Ammon's horn (tissue), 1 donor: Measurements from ENCODE around the gene ATP8A1.
"Not testable (repeated sequence)": the region's sequence is repeated elsewhere in the genome, so short reads cannot be mapped to it uniquely, and the experiment has no call there.

Source experiments
- DNase-seq: peaks from one replicate; pipeline ENCODE4 v3.0.0-alpha.2; 2016; ENCODE audit warnings: low spot score

The ATP8A1 gene

DNA sequence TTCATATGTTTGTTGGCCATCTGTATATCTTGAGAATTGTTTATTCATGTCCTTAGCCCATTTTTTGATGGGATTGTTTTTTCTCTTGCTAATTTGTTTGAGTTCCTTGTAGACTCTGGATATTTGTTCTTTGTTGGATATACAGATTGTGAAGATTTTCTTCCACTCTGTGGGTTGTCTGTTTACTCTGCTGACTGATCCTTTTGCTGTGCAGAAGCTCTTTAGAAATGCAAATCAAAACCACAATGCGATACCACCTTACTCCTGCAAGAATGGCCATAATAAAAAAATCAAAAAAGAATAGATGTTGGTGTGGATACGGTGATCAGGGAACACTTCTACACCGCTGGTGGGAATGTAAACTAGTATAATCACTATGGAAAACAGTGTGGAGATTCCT, 189.1 kb downstream of the ATP8A1 start:
- DNase-seq: not testable (repeated sequence)

DNA sequence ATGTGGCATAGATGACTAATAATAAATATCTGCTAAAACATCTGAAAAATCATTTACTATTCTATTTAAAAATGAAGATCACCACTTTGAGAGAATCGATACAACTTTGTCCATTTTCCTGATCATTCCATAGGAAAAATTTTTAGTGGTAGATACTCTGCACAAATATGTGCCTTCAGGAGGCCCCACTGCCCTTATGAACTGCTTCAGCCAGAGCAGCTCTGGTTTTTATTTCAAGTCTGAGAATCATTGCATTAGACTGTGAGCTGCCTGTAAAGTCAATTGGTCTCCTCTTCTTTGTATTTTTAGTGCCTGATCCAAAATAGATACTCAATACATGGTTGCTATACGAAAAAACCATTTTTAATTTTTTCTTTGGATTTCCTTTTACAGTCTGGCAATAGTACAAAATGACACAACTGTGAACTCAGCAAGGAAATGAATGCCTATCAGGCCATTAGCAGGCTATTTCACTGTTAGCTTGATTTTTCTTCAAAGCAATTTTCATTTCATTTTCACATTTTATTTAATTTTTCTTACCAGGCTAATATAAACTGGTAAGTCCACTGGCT, 190.5 kb downstream of the ATP8A1 start:
- no peak for DNase-seq

DNA sequence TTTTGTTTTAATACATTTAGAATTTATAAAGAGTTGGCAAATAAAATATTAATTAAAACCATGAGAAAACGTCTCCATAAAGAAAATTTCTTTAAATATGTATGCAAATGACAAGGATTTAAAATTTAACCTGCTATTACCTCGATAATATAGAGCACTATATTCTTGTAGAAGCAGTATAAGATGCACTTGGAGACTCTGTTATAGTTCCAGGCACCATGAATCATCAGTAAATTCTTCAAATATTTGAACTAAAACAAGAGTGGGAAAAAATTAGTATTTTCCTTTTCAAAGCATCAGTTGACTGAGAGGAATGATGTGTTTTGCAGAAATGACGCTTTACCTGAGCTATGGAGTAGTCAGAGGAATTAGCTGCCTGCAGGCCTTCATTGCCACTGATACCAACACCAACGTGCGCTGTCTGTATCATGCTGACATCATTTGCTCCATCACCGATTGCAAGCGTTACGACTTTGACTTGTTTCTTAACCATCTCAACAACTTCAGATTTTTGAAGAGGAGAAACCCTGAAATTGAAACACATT, 192.3 kb downstream of the ATP8A1 start:
- DNase-seq: no peak

DNA sequence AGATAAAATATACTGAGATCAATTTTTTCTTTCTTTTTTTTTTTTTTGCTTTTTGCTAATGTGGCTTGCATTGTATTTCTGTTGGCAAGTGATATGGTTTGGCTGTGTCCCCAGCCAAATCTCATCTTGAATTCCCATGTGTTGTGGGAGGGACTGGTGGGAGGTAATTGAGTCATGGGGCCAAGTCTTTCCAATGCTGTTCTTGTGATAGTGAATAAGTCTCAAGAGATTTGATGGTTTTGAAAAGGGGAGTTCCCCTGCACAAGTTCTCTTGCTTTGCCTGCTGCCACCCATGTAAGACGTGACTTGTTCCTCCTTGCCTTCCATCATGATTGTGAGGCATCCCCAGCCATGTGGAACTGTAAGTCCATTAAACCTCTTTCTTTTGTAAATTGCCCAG, 195.7 kb downstream of the ATP8A1 start:
- peak; percentile 23 for DNase-seq

DNA sequence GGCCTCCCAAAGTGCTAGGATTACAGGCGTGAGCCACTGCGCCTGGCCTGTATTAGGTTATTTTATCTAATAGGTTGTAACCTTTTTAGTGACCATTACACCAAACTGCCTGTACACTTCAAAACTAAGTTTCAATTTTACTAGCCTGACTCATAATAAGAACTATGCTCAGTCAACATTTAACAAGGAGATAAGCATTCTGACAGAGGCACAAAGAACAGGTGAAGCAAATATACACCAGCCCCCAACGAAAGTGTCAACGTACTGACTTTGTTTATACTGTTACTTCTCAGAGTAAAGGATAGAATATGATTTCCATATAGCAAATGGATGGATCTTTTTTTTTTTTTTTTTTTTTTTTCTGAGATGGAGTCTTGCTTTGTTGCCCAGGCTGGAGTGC, 196.9 kb downstream of the ATP8A1 start:
- no peak for DNase-seq

DNA sequence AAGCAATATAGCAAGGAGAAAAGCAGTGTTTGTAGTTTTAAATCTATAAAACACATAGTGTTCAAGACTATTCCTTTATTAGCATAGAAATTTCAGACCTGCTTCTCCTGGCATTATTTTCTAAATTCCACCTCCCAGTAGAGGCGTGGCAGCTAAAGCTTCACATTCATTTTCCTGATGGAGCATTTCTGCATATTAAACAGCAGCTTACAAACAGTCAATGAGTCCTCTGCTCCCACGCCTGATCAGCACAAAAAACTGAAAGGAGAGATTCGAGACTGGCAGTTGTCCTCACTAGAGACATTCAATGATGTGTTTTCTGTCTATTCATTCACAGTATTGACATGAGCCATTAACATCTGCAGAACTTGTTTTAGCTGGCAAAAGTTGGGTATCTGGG, 198.2 kb downstream of the ATP8A1 start:
- peak; percentile 44 for DNase-seq

DNA sequence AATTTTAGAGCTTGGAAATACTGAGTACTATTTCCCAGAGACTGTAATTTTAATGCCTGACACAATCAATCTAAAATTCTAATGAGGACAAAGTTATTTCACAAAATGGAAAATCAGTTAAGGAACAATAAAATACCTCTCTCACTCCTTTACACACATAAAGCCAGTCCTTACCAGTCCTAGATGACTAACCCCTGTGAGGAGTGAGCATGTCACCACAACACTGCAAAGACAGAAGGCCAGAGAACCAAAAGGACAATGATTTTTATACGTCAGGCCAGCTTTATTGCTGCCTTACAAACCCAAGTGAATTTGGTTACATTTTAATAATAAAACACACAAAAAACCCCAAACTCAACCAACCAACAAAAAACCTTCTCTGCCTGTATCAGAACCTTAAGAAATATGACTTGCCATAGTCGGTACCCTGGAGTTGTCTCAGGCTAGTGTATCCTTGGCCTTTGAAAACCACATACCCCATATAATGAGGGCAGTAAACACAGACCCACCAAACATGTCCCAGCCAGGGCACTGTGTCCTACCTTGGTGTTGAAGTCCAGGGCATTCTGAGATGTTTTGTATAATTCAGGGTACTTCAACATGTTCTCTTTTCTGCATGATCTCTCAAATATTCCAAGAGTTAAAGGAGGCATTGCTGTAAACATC, 202.0 kb downstream of the ATP8A1 start:
- DNase-seq: no peak

DNA sequence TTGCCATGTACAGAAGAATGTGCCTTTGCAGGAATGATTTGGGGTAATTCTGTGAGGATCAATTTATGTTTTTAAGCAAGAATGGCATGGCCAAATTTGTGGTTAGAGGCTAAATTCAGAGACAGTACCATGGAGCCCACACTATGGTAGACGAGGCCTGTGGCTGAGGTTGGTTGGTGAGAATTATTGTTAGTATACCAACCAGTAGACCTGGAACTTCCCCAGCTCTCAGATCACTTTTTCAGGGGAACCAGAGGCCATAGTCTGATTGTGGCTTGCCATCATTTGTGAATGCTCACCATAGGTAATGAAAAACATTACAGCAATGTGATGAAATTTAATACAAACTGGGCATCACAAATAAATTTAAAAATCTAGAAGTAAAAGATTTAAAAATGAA, 203.3 kb downstream of the ATP8A1 start:
- no peak for DNase-seq

DNA sequence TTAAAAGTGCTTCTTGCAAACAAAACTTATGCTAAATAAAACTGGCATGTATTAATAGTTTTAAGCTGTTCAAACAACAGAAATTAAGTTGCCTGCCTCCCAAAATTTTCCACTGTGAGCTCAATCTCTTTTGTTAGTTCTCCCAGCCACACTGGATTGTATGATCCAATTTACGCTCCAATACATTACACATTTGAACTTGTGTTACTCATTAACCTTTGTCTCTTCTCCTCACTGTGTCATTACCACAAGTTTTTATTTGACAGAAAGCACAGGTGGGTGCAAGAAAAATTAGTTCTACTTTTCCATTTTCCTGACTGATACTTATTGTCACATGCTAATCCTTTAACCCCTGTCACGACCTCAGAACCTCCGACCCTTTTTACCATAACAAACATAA, 204.1 kb downstream of the ATP8A1 start:
- no peak for DNase-seq

DNA sequence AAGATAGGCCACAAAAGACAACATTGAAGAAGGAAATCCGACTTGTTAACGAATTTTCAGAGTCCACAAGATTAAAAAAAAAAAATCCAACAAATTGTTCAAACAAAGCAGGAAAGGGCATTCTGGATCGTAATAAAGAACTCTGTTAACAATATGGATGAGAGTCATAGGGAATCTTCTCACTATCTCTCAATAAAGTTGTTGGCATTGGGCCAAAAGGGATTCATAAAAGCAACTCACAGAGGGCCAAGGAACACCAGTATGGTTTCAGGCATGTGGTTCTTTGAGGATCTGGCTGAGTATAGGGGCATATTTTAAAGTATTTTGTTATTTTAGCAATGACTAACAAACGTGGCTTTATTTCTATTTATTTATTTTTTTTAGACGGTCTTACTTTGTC, 210.1 kb downstream of the ATP8A1 start:
- no peak for DNase-seq

DNA sequence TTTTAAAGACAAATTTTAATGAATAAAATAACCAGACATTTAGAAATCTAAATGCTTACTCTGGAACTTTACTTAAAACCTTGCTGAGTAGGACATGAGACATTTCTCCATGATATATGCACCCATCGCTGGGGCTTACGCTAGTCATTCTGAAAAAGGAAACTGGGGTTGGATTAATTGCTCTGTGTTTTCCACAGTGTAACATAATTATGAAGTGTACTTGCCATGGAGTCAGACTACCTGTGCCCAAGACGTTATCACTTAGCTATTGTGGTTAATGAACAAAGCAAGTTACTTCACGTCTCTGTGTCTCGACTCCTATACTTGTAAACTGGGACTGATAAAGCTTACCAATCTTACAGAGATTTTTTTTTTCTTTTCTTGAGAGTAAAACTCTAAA, 211.9 kb downstream of the ATP8A1 start:
- no peak for DNase-seq

DNA sequence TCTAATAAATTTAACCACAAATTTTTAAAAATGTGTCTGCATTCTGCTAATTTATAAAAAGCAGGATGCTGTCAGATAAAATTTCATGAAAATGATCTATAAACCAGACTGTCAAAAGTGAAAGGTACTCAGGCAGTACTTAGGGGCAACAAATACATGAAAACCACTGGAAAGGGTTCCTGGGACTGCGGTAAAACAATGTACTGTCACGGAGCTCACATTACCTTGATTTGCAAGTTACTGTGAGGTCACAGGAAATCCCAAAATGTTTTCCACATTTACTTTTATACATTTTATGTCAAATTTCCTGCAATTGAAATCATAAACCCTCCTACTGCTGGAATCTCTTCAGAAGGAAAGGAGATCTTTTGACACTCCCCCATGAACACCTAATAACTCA, 214.3 kb downstream of the ATP8A1 start:
- DNase-seq: no peak

DNA sequence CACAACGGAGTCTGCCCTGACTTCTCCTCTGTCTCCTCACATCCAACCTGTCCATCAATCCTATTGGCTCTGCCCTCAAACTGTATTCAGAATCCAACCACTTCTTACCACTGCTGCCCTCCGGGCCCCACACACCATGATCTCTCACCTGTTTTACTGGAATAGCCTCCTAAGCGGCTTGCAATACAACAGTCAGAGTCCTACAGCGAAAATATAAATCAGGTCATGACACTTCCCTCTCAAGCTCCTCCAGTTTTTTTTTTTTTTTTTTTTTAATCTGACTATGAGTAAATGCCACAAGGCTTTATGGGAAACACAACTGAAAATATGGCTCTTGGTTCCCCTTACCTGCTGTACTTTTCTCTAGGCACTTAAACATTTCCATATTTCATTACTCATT, 216.8 kb downstream of the ATP8A1 start:
- DNase-seq: no peak

DNA sequence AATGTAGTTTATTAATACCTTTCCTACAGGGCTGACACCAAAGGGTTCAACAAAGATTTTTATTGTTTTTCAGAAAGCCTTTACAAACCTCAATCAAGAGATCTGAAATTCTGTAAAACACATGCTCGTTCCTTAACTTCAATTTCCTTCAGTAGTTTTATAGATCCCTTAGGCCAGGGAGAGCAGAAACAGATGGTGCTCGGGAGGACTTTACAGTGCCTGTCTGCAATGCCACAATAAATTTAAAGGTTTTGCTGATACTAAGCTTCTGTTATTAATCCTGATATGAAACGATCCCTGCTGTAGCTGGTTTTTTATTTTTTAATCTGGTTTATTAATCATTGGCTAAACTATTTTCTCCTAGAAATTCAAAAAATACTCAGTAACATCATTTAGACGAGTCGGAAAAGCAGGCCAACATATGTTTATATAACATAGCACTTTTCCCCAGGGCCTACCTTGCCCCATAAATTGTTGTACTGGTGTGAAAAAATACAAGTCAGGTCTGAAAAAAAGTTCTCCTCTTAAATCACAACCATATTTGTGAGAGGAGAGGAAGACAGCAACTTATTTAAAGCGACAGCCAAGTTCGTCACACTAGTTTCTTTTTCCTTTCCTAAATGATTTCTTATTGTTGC, 219.9 kb downstream of the ATP8A1 start:
- DNase-seq: no peak

DNA sequence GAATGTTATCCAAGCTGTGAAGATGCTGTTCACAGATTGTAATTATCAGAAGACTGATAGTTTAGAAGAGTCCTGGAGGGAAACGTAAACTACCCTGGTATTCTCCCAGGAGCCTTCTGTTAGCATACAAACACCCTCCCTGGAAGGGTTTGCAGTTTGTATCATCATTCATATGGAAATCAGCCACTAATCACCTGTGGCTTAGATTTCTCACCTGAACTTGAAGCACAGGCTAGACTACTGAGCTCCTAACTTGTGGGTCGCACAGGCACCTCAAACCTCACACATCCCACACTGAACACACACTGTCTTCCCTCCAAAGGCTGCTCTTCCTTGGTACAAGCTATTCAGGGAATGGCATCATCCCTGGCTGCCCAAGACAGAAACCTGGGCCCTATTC, 228.9 kb downstream of the ATP8A1 start:
- DNase-seq: no peak

DNA sequence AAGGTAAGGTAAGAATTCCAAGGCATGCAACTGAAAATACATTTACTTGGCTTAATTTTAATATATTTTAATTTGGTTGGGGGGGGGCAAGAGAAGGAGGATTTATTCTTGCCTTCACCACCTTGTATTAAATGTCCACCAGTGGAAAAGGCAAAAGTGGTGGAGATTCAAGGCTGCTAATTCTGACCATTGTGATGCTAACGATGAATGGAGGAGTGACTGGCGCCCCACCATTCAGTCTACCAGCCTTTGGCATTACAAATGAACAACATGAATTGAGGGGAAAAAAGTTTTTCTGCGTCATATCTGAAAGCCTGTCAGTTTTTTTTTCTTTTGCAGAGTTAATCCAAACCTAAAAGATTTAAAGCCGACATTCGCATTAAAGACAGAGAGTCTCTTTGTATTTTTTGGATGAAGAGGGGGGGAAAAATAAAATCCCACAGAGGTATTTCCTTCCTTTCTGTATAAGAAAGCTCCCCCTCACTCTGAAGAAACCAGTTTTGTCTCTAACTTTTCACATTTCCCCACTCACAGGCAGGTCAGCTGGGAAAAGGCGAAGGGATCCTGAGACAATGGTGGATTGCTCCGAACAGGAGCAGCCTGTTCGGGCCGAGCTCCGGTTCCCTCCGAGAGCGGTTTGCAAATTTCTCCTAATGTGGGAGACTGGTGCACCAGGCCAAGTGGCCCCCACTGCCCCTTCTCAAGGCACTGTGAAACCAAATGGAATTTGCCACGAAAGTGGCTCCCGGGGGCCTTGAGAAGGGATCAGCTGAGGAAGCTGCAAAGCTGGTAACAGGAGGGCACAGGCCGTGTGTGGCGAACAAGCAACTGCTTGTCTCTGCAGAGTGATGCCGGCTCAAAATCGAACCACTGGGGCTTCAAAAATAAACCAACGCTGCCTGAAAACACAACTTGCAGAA, 231.5 kb downstream of the ATP8A1 start:
- no peak for DNase-seq

DNA sequence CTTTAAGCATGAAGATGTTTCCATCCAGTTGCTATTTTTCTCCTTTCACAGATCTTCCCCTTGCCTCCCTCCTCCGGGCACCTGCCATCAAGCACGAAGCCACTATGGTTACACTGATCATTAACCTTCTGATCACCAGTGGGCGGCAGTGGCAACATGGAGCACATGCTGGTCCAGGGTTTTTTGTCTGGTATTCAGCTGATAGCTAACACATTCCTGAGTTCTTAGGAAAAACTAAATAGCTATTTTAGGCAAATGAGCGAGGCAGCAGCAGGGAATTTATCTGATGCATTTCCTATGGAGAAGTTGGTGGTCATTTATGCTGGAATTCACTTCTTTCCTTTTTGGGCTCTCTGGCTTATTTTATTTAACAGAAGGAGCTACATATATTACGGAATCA, 236.8 kb downstream of the ATP8A1 start:
- DNase-seq: no peak

DNA sequence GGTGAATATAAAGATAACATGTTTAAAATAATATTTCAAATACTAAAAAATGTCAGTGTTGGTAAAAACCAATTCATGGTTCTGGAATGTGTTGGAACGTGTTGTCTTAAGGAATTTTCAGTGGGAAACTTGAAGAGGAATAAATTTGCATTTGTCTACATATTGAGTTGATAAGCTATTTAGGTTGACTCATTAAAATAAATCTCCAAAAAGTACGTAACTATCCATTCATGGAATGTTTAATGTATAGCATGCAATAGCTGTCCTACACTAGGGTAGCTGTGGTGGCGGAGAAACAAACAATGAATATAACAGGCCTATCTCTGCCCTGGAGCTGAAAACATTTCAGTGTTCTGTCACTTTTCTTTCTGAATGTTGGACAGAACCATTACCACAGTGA, 239.4 kb downstream of the ATP8A1 start:
- no peak for DNase-seq

DNA sequence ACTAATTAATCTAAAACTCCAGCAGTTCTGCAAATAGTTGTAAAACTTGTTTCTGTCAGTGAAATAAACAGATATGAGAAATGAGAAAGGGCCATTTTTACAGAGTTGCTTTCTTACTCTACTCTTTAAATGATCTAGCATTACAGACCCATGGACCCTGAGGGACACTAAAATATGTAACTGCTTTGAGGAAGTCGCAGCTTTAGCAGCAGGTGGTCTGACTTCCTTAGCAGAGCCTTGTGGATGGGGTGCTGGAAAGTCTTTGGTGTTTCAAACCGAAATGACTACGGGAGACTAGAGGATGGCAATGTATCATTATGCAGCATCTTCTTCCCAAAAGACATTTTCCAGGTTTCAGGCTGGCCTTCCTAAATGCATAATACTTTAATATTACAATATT, 240.9 kb downstream of the ATP8A1 start:
- no peak for DNase-seq

DNA sequence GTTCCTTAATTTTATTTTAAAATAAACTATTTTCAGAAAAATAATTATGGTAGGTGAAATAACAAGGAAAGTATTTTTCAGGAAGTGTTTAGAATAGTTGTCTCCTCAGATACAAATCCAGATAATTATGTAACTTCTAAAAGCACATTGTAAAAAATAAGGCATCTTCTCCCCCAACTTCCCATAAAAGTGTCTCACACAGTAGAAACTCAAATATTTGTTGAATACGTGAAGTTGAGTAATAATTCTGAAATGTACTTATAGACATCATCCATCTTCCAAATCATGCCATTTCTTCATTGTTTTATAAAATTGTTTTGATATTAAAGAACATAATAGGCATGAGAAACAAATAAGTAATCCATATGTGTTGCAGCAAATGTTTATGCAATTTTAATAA, 241.6 kb downstream of the ATP8A1 start:
- no peak for DNase-seq

DNA sequence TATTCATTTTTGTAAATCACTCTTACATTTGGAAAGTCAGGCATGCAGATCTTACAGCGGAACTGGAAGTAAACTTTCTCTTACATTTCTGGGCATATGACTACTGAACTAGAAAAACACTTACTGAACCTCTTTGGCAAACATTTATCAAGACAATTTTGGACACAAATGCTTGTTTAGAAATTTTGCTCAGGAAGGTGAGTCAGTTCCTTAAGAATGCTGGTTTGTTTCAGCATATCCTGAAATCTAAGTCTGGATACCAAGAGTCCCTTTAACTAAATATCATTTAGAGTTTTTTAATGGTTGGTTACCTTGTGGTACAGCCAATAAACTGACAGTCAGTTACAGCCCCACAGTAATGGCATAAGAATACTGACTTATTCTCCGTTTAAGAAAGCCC, 244.7 kb downstream of the ATP8A1 start:
- no peak for DNase-seq

DNA sequence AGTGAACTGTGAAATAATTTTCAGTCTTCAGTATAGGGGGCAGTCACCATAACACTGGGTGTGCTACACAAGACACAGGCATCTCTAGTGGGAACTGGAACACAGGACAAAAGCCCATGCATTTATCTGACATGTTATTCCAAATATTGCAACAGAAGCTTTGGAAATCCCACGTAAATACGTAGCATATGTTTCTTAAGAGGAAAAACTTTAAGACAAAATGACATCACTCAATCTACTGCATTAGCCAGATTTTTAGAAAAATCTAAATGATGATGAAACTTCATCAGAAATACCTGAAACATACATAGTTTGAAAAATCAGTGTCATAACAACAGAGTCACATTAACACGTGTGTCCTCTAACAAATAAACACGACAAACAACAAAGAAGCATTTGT, 245.1 kb downstream of the ATP8A1 start:
- no peak for DNase-seq

DNA sequence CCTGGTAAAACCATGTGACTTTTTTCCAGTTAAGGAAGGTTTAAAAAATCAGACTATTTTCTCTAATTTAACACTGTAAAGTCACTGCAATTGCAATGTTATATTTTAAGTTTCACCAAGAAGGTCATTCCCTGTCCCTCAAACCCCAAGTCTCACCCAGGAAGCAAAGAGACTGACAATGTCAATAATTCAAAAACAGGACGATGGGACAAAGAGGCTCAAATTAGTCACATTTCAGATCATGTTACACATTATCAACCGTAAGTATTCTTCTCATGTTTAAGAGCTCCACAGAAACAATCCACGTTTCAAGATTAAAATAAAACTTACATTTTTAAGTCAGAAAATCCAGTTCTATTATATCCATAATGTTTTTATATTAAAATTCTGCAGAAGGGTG, 246.5 kb downstream of the ATP8A1 start:
- DNase-seq: no peak
